Activated CD8-positive, alpha-beta T cell treated with anti-CD3 and anti-CD28 coated beads for 36 hours (primary cell): Measurements from ENCODE around the gene SUPT4H1. TPM values are rescaled to one million over a fixed set of nuclear protein-coding genes. Genes with fewer than 3 reads are reported as not detected.

Source experiments
- ATAC-seq: fragments of 200-7000 bp; cut with Tn5 transposase; one replicate; pipeline ENCODE4 v1.10.0; 2021; ENCODE audit warnings: mild to moderate bottlenecking, moderate library complexity
- CTCF ChIA-PET: fragments of 350-600 bp; sonication (Branson Sonifier 250); formaldehyde crosslinking; loops from one replicate; lab custom pipeline; 2021; ENCODE audit warnings: antibody characterized with exemption; lab: Charles Lee
- POLR2A ChIA-PET: fragments of 350-600 bp; sonication (Branson Sonifier 250); formaldehyde crosslinking; loops from one replicate; lab custom pipeline; 2021; ENCODE audit warnings: antibody characterized with exemption; lab: Charles Lee
- DNase-seq: peaks from one replicate; pipeline ENCODE4 v3.0.0-alpha.2; 2020
- H3K27ac Mint-ChIP-seq: one replicate; pipeline ENCODE4 v1.8.0; 2021; ENCODE audit warnings: mild to moderate bottlenecking, mixed read lengths
- H3K27me3 Mint-ChIP-seq: one replicate; pipeline ENCODE4 v1.8.0; 2021; ENCODE audit warnings: mixed read lengths
- H3K36me3 Mint-ChIP-seq: one replicate; pipeline ENCODE4 v1.8.0; 2021; ENCODE audit warnings: low read depth, mixed read lengths
- H3K4me1 Mint-ChIP-seq: one replicate; pipeline ENCODE4 v1.8.0; 2021; ENCODE audit warnings: low read depth, mixed read lengths
- H3K4me3 Mint-ChIP-seq: one replicate; pipeline ENCODE4 v1.8.0; 2021; ENCODE audit warnings: mild to moderate bottlenecking, moderate library complexity, mixed read lengths
- H3K9me3 Mint-ChIP-seq: one replicate; pipeline ENCODE4 v1.8.0; 2021; ENCODE audit warnings: mixed read lengths
- CTCF ChIP-seq: fragments of 200-600 bp; IDR thresholded peaks from one replicate; pipeline ENCODE4 v1.8.0; 2022; ENCODE audit warnings: antibody characterized with exemption, mild to moderate bottlenecking
- intact Hi-C: fragments of 100-400 bp; cut with micrococcal nuclease; formaldehyde crosslinking; loops from one replicate; pipeline ENCODE4 v1.10.0; 2022
- total RNA-seq, 2 experiments: library from RNA; stranded (reverse); gene quantifications; one replicate each; pipeline ENCODE4 v1.2.3, GENCODE V29; 2021

Gene SUPT4H1
- total RNA-seq, 2 experiments from 2014 or later: 104 to 110 TPM

- intact Hi-C loops: no loop called here
- TF ChIP-seq CTCF: no peak
- Mint-ChIP-seq H3K27ac (no peak overlapping the region), H3K36me3 (no peaks in the 10 kb centered on the region), H3K4me1 (peaks cover 35% of the 10 kb centered on the region), H3K9me3 (no peaks in the 10 kb centered on the region), H3K4me3 (no peak overlapping the region), H3K27me3 (no peaks in the 10 kb centered on the region)
- CTCF ChIA-PET: interaction anchor here (1.5 to 4.3 kb wide), 3 partner anchors 15 to 60 kb away, joined by 3 to 20 read pairs (median 4); partner anchors contain the start of gene RNF43
- ATAC-seq (no peak), DNase-seq (no peak)
- POLR2A ChIA-PET: interaction anchor here (0.6 to 2.8 kb wide), 5 partner anchors 9 to 93 kb away, joined by 3 to 7 read pairs (median 4); no protein-coding TSS in a partner anchor
Measured at GRCh38 chr17:58377661-58378060, 25.7 kb upstream of the SUPT4H1 start.

GRCh38 chr17:58377093-58377601 is 25.1 kb upstream of the SUPT4H1 start:
- ChIA-PET POLR2A (interaction anchor here (0.6 to 1.7 kb wide), 3 partner anchors 18 to 94 kb away, joined by 3 to 5 read pairs (median 4); partner anchors contain the start of gene SUPT4H1), CTCF (interaction anchor here (4.3 kb wide), 1 partner anchor 60 kb away, joined by 20 read pairs; no protein-coding TSS in a partner anchor)
- DNase-seq: no peak
- peaks cover 30% of the 10 kb centered on the region for H3K4me1 Mint-ChIP-seq
- no peak overlapping the region for H3K27ac Mint-ChIP-seq
- ATAC-seq: no peak
- intact Hi-C loops: no loop called here
- no peaks in the 10 kb centered on the region for H3K27me3 Mint-ChIP-seq
- no peaks in the 10 kb centered on the region for H3K9me3 Mint-ChIP-seq
- TF ChIP-seq CTCF: no peak
- no peaks in the 10 kb centered on the region for H3K36me3 Mint-ChIP-seq
- H3K4me3 Mint-ChIP-seq: no peak overlapping the region

DNA sequence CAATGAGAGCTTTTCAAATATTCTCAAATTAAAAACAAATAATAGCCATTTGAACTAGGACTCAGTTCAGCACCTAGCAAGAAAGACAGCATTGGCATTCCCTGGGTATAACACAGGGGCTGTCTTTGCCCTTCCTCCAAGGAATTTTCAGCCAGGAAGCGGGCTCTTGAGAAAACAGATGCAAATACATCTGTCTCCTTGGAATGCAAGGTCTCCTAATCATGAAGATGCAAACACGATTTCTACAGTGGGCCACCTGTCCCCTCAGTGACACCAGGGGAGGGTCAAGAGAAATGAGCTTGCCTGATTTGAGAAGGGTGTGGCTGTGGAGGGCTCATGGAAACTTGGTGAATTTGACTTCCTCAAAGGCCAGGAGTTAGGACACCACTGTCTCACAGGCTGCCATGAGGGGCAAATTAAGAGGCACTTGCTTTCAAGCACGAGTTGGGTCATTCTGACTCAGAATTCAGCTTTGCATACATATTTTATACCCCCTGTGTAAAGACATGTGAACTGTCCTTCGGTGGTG is 24.5 kb upstream of the SUPT4H1 start:
- no peak for TF ChIP-seq CTCF
- ChIA-PET CTCF (interaction anchor here (0.6 to 0.8 kb wide), 2 partner anchors 13 to 513 kb away, joined by 3 read pairs; no protein-coding TSS in a partner anchor), POLR2A (interaction anchor here (1.2 kb wide), 1 partner anchor 24 kb away, joined by 5 read pairs; the partner anchor contains the start of gene SUPT4H1)
- ATAC-seq (no peak), DNase-seq (no peak)
- Mint-ChIP-seq H3K4me3 (no peak overlapping the region), H3K27me3 (no peaks in the 10 kb centered on the region), H3K9me3 (no peaks in the 10 kb centered on the region), H3K4me1 (peaks cover 25% of the 10 kb centered on the region), H3K36me3 (no peaks in the 10 kb centered on the region), H3K27ac (no peak overlapping the region)
- intact Hi-C loops: no loop called here

- peaks cover 19% of the 10 kb centered on the region for H3K4me1 Mint-ChIP-seq
- H3K36me3 Mint-ChIP-seq: no peaks in the 10 kb centered on the region
- no peaks in the 10 kb centered on the region for H3K27me3 Mint-ChIP-seq
- no peak for ATAC-seq
- no peak for TF ChIP-seq CTCF
- no peak for DNase-seq
- H3K9me3 Mint-ChIP-seq: no peaks in the 10 kb centered on the region
- ChIA-PET CTCF (interaction anchor here (0.6 to 0.8 kb wide), 2 partner anchors 14 to 512 kb away, joined by 3 read pairs; no protein-coding TSS in a partner anchor), POLR2A (no interaction called here)
- intact Hi-C loops: no loop called here
- H3K27ac Mint-ChIP-seq: no peak overlapping the region
- H3K4me3 Mint-ChIP-seq: no peak overlapping the region
Measured at GRCh38 chr17:58375811-58376210, 23.8 kb upstream of the SUPT4H1 start.

DNA sequence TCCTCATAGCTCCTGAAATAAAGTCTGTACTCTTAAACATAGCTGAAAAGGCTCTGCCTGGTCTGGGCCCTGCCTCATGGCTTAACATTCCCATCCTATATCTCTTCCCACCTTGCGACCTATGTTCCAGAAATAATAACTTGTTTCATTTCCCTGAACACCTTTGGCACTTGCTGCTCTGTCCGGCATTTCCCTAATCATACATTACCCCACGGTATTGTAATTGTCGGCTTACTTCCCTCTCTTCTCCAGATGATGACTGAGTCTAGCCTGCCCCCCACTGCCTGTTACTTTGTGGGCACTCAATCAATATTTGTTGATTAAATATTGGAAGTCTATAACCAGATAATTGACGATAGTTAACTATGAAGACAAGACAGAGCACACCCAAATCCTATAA is 23.3 kb upstream of the SUPT4H1 start:
- no peak for ATAC-seq
- ChIA-PET POLR2A (no interaction called here), CTCF (no interaction called here)
- no peak for TF ChIP-seq CTCF
- Mint-ChIP-seq H3K36me3 (no peaks in the 10 kb centered on the region), H3K9me3 (no peaks in the 10 kb centered on the region), H3K4me3 (no peak overlapping the region), H3K4me1 (peaks cover 18% of the 10 kb centered on the region), H3K27me3 (no peaks in the 10 kb centered on the region), H3K27ac (no peak overlapping the region)
- intact Hi-C loops: no loop called here
- no peak for DNase-seq
